LNCAP (cell line): ENCODE data around the gene PEX14.

Experiments
- CTCF ChIP-seq: fragments of 450-650 bp; IDR thresholded peaks from 2 replicates; pipeline ENCODE4 v1.5.1; 2017; ENCODE audit warnings: mild to moderate bottlenecking

PEX14 gene

DNA sequence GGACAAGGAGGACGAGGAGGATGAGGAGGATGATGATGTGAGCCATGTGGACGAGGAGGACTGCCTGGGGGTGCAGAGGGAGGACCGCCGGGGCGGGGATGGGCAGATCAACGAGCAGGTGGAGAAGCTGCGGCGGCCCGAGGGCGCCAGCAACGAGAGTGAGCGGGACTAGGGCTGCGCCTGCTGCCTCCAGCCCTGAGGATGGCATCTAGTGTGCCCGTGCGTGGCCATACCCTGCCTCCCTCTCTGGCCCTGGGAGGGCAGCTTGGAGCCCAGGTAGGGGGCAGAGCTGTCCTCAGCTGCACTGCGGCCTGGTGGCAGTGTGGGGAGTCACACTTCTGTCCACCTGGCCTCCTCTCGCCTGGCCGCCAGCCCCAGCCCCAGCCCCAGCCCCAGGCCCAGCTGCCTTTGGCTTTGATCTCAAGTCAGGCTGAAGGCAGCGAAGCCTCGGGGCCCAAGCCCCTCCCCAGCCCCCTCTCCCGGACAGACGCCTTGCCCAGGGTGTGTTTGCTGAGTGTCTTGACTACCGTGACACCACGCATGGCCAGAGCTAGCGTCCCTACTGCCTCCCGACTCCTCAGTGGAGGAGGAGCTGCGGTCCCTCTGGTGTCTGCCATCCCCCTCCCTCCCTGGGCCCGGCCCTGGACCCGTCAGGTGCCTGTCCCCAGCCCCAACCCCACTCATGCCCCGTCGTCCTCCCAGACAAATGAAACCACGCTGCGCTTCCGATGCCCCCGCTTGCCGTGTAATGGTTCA, 155.2 kb downstream of the PEX14 start:
- no peak for TF ChIP-seq CTCF

GRCh38 chr1:10630661-10631120, 155.9 kb downstream of the PEX14 start:
- no peak for TF ChIP-seq CTCF

DNA sequence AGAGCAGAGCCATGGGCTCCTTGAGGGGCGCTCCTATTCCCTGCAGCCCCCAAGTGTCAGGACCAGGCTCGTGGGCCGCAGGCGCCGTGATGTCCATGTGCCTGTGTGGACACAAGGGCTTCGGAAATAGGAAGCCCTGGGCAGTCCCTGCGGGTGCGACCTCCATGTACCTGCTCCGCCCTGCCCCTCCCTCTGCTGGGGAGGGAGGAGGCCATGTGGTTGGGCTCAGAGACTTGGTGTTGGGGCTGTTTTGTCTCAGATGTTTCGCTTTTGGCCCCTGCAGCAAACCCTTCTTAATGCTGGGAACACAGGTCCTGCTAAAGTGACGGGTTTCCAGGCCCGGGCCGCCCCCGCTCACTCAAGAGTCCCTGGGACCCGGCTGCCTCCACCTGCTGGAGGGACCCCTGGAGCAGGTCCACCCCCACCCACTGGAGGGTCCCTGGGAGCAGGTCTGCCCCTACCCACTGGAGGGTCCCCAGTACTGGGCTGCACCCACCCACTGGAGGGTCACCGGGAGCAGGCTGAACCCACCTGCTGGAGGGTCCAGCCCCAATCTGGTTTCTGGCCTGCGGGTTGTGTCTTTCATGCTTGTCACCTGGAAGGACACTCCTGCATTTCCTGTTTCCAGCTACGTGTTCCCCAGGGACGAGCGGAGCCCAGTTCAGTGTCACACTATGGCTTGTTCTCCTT, 156.5 kb downstream of the PEX14 start:
- no peak for TF ChIP-seq CTCF

DNA sequence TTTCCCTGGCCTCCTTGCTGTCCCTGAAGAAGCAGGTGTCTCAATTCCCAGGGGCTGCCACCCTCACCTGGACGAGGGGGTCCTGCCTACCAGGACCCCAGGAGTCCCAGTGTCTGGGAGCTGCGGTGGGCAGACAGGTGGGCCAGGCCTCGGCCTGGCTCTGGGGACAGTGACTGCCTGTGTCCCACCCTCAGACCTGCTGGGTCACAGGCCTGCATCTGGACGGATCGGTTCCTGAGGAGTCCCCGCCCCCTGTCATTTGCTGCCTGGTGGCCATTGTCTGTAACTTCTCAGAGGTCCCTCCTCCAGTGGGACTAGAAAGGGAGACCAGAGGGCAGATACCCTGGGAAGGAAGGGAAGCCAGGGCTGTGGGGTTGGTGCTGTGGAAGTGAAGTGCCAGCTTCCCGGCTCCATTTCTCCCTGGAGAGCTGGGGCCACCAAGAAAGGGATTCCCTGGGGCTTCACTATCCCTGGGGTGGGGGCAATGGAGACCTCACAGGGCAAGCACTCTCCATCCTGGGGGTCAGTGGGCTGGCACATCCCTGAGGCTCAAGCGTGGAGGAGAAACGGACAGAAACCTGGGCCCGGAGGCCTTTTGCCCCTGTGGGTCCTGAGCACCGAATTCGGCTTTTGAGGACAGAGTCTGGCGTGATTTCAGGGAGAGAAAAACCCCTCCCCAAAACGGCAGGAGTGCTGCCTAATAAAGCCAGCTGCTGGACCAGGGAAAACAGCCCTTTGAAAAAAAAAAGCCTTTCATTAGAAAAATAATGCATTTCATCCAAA, 157.3 kb downstream of the PEX14 start:
- no peak for TF ChIP-seq CTCF

DNA sequence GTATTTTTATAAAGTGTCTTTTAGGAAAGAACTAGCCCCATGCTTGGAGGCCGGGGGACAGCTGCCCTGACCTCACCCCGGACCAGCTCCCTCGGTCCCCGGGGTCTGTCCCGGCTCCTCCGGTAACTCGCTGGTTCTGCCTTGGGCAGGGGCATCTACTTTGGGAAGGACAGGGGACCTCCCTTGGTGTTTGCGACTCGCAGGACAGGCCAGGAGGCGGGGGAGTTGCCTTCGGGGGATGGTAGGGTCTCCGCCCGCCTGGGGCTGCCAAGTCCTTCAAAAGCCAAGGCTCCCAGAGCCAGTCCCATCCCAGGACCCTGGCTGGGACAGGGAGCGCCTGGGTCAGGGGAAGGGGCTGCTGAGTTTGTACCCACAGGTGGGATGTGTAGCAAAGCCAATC, 157.9 kb downstream of the PEX14 start:
- TF ChIP-seq CTCF, result no peak

DNA sequence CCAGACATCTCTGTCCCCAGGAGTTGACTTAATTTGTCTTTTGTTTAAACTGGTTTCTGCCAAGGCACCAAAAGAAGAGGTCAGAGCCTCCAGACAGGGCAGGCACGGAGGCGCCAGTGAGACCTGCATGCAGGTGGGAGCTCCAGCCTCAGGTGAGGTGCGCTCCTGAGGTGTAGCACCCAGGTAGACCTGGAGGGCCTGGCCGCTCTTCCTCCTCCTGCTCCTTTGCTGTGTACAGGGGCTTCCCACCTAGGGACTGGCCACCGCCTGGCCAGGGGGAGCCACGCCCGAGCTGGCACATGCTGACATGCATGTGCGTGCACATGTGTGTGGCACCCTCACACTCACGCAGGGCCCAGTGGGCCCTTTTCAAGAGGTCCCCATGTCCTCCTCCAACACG, 158.7 kb downstream of the PEX14 start:
- TF ChIP-seq CTCF, result no peak

GRCh38 chr1:10634075-10634427, 159.3 kb downstream of the PEX14 start:
- no peak for TF ChIP-seq CTCF
